ENCODE data around the gene RTF1.
"Not testable (repeated sequence)": the region's sequence is repeated elsewhere in the genome, so short reads cannot be mapped to it uniquely, and the experiment has no call there.

The RTF1 gene

DNA sequence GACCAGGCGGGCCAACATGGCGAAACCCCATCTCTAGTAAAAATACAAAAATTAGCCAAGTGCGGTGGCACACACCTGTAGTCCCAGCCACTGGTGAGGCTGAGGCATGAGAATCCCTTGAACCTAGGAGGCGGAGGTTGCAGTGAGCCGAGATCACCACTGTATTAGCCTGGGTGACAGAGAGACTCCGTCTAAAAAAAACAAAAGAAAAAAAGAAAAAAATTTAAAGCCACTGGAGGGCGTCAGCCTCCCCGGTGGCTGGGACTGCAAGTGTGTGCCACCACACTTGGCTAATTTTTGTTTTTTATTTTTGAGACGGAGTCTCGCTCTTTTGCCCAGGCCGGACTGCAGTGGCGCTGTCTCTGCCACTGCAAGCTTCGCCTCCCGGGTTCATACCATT is 7.9 kb downstream of the RTF1 start:
- Histone ChIP-seq H3K27ac (ENCODE audit: low read depth, low read length) (no peak overlapping the region), H3K9me2 (replicated peaks; ENCODE audit: control insufficient read depth, low read length) (no peaks in the 10 kb centered on the region), H3K4me2 (ENCODE audit: low read length) (no peak overlapping the region), H4K20me1 (ENCODE audit: control insufficient read depth, insufficient read depth, low read depth, low read length) (no peaks in the 10 kb centered on the region), H3K79me2 (ENCODE audit: control insufficient read depth, low read length) (peaks cover 85% of the 10 kb centered on the region), H3K9me3 (ENCODE audit: control insufficient read depth, insufficient read depth, low read length) (no peaks in the 10 kb centered on the region), H3K4me3 (ENCODE audit: low read length) (no peak overlapping the region), H3F3A (ENCODE audit: control insufficient read depth, insufficient read depth) (no peaks in the 10 kb centered on the region), H3K36me3 (ENCODE audit: control insufficient read depth, low read length) (no peaks in the 10 kb centered on the region), H3K27me3 (ENCODE audit: control insufficient read depth, low read length) (no peaks in the 10 kb centered on the region), H3K4me1 (ENCODE audit: control insufficient read depth, low read length) (peaks cover 10% of the 10 kb centered on the region)
- TF ChIP-seq, protein P1, sequence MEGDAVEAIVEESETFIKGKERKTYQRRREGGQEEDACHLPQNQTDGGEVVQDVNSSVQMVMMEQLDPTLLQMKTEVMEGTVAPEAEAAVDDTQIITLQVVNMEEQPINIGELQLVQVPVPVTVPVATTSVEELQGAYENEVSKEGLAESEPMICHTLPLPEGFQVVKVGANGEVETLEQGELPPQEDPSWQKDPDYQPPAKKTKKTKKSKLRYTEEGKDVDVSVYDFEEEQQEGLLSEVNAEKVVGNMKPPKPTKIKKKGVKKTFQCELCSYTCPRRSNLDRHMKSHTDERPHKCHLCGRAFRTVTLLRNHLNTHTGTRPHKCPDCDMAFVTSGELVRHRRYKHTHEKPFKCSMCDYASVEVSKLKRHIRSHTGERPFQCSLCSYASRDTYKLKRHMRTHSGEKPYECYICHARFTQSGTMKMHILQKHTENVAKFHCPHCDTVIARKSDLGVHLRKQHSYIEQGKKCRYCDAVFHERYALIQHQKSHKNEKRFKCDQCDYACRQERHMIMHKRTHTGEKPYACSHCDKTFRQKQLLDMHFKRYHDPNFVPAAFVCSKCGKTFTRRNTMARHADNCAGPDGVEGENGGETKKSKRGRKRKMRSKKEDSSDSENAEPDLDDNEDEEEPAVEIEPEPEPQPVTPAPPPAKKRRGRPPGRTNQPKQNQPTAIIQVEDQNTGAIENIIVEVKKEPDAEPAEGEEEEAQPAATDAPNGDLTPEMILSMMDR (IDR thresholded peaks at IDR 0.05; ENCODE audit: low read depth, low read length, poor library complexity, severe bottlenecking): peak; percentile 18
- TF ChIP-seq EZH2phosphoT487 (IDR thresholded peaks at IDR 0.05; ENCODE audit: borderline replicate concordance, low read length): no peak

DNA sequence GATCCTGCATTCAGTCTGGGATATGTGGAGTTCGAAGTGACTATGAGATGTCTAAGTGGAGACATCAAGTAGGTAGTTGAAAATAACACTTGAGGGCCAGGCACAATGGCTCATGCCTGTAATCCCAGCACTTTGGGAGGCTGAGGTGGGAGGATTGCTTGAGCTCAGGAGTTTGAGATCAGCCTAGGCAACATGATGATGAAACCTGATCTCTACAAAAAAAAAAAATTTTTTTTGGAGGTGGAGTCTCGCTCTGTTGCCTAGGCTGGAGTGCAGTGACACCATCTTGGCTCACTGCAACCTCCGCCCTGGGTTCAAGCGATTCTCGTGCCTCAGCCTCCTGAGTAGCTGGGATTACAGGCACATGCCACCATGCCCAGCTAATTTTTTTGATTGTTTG is 9.0 kb downstream of the RTF1 start:
- not testable (repeated sequence) for H3K9me3 ChIP-seq (ENCODE audit: control insufficient read depth, insufficient read depth, low read length); H3K36me3 ChIP-seq (ENCODE audit: control insufficient read depth, low read length); H3K27ac ChIP-seq (ENCODE audit: low read depth, low read length); H3F3A ChIP-seq (ENCODE audit: control insufficient read depth, insufficient read depth); H3K27me3 ChIP-seq (ENCODE audit: control insufficient read depth, low read length); H3K4me3 ChIP-seq (ENCODE audit: low read length); H4K20me1 ChIP-seq (ENCODE audit: control insufficient read depth, insufficient read depth, low read depth, low read length); H3K4me2 ChIP-seq (ENCODE audit: low read length); H3K9me2 ChIP-seq (replicated peaks; ENCODE audit: control insufficient read depth, low read length)
- peaks cover 10% of the 10 kb centered on the region; the same call in 1 of the 2 replicates for H3K4me1 ChIP-seq (ENCODE audit: control insufficient read depth, low read length)
- H3K79me2 ChIP-seq (ENCODE audit: control insufficient read depth, low read length): peaks cover 82% of the 10 kb centered on the region

- H3K4me3 ChIP-seq (ENCODE audit: low read length): no peak overlapping the region
- H3K79me2 ChIP-seq (ENCODE audit: control insufficient read depth, low read length): peaks cover 73% of the 10 kb centered on the region
- no peak overlapping the region for H3K27ac ChIP-seq (ENCODE audit: low read depth, low read length)
Observed at GRCh38 chr15:41429003-41429890, 12.4 kb downstream of the RTF1 start.

More at GRCh38 chr15:41429003-41429890, 12.4 kb downstream of the RTF1 start:
- no peaks in the 10 kb centered on the region for H3K27me3 ChIP-seq (ENCODE audit: control insufficient read depth, low read length)
- no peaks in the 10 kb centered on the region for H3K9me2 ChIP-seq (replicated peaks; ENCODE audit: control insufficient read depth, low read length)
- no peaks in the 10 kb centered on the region for H3K9me3 ChIP-seq (ENCODE audit: control insufficient read depth, insufficient read depth, low read length)
- no peaks in the 10 kb centered on the region for H4K20me1 ChIP-seq (ENCODE audit: control insufficient read depth, insufficient read depth, low read depth, low read length)
- no peaks in the 10 kb centered on the region for H3K36me3 ChIP-seq (ENCODE audit: control insufficient read depth, low read length)
- TF ChIP-seq EZH2phosphoT487 (IDR thresholded peaks at IDR 0.05; ENCODE audit: borderline replicate concordance, low read length): no peak
- TF ChIP-seq, protein P1 (IDR thresholded peaks at IDR 0.05; ENCODE audit: low read depth, low read length, poor library complexity, severe bottlenecking): no peak
- no peak overlapping the region for H3K4me2 ChIP-seq (ENCODE audit: low read length)
- H3K4me1 ChIP-seq (ENCODE audit: control insufficient read depth, low read length): peaks cover 9% of the 10 kb centered on the region
- no peaks in the 10 kb centered on the region for H3F3A ChIP-seq (ENCODE audit: control insufficient read depth, insufficient read depth)

Measured in DOHH2 (cell line).